GM10266 (cell line): ENCODE results near the gene USPL1.

Experiments
- DNase-seq: peaks from one replicate; pipeline ENCODE4 v3.0.0; 2012; ENCODE audit errors: extremely low spot score
- CTCF ChIP-seq: IDR thresholded peaks from 2 replicates; pipeline ENCODE4 v1.5.1; 2012; ENCODE audit warnings: mild to moderate bottlenecking, low read depth; ENCODE audit not compliant: control insufficient read depth, insufficient read depth; ENCODE audit errors: missing control alignments

Gene USPL1

GRCh38 chr13:30581582-30581981, 36.1 kb upstream of the USPL1 start:
- peak; percentile 30 for DNase-seq

DNA sequence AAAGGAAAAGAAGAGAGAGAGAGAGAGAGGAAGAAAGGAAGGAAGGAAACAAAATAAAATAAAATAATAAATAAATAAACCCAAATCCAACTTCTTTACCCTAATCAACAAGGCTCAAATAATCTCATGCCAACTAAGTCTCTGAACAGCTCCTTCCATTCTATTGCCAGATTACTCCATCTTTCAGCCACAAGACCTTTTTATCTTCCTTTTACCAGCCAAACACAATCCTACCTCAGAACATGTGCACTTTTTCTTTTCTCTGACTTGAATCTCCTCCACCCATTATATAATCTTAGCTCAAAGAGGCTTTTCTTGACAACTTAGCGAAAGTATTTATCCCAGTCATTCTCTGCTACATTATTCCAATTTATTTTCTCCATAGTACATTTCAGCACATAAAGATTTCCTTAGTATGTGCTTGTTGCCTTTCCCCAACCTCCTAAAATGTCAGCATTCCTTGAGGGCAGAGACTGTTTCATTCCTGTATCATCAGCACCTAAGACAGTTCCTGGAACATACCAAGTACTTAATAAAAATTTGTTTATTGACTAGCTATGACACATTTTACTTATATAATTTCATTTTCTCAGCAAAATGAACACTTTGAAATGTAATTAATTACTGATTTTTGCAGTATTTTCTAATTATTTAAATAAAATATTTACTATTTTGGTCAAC, 33.5 kb upstream of the USPL1 start:
- no peak for DNase-seq

More at GRCh38 chr13:30581582-30581981, 36.1 kb upstream of the USPL1 start:
- TF ChIP-seq CTCF = peak; percentile 39

DNA sequence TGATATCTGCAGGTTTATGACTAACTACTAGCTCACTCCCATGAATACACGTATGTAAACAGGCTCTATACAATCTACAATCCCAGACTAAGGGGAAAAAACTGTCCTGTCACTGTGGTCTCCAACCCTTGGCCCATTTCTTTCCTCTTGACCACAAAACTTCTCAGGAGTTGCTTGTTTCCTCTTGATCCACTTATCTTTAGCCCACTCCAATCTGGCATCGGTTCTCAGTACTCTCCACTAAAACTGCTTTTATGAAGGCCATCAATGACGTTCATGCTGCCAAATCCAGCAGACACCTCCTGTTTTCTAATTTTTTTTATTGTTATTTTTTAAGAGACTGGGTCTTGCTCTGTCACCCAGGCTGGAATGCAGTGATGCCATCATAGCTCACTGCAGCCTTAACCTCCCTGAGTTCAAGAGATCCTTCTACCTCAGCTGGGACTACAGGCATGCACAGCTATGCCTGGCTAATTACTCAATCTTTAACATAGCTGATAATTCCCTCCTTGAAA, 31.9 kb upstream of the USPL1 start:
- no peak for DNase-seq

More for the DNA sequence above, 33.5 kb upstream of the USPL1 start:
- TF ChIP-seq CTCF = no peak

DNA sequence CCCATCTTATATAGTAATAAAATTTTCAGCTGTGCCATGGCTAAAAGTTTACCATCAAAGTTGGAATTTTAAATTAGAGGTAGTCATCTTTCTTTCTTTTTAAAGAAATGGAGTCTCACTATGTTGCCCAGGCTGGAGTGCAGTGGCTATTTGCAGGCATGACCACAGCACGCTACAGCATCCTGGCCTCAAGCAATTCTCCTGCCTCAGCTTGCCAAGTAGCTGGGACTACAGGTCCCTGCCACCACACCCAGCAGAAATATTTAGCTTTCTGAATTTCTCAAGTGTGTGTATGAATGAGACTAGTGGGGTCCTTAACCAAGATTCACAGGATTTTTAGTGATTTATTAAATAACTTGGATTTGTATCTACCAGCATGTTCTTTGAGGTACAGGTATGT, 30.5 kb upstream of the USPL1 start:
- TF ChIP-seq CTCF = no peak
- DNase-seq = no peak

More for the DNA sequence above, 31.9 kb upstream of the USPL1 start:
- no peak for TF ChIP-seq CTCF

GRCh38 chr13:30587739-30588138, 30.0 kb upstream of the USPL1 start:
- TF ChIP-seq CTCF = no peak
- no peak for DNase-seq

DNA sequence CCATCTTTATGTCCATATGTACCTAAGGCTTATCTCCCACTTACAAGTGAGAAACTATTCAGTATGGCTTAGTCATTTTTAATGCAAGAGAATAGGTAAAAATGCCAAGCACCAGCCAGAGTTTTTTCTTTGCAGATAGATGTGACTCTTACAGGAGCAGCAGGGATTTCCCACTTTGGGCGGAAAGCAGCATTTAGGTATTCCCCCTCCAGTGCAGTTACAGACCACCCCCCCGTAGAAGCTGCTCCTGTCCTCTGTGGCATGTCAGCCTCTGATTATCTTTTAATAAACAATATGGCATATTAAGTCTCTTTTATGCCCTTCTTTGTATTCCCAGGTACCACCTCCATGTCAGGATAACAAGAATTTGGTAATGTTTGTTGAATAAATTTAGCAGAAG, 24.7 kb upstream of the USPL1 start:
- TF ChIP-seq CTCF = no peak
- peak; percentile 12 for DNase-seq

- no peak for DNase-seq
Measured at GRCh38 chr13:30600496-30600895, 17.2 kb upstream of the USPL1 start.

More at GRCh38 chr13:30600496-30600895, 17.2 kb upstream of the USPL1 start:
- TF ChIP-seq CTCF = no peak
